ENCODE measurements around the gene RMDN2.

Gene RMDN2

GRCh38 chr2:37881397-37881796, 43.7 kb upstream of the RMDN2 start:
- Histone ChIP-seq H3K9me2 (replicated peaks; ENCODE audit: insufficient read depth, low read length) (no peaks in the 10 kb centered on the region), H3K4me1 (ENCODE audit: low read length) (no peaks in the 10 kb centered on the region), H2AFZ (ENCODE audit: low read length) (no peak overlapping the region), H3K27me3 (replicated peaks; ENCODE audit: insufficient read depth, low read length) (0 out of 2 replicates have a peak, but pooled peaks cover 2% of the 10 kb centered on the region), H3K9me3 (replicated peaks; ENCODE audit: insufficient read depth, low read length) (no peaks in the 10 kb centered on the region), H4K20me1 (ENCODE audit: insufficient read depth, low read length) (no peaks in the 10 kb centered on the region), H3K27ac (ENCODE audit: low read length) (no peak overlapping the region), H3K4me3 (ENCODE audit: low read length) (no peak overlapping the region), H3F3A (ENCODE audit: insufficient read depth, low read length) (no peaks in the 10 kb centered on the region), H3K36me3 (replicated peaks; ENCODE audit: insufficient read depth, low read length) (no peaks in the 10 kb centered on the region), H3K9ac (ENCODE audit: low read length) (no peak overlapping the region), H3K4me2 (ENCODE audit: low read depth, low read length) (no peak overlapping the region), H3K79me2 (ENCODE audit: low read length) (no peaks in the 10 kb centered on the region)
- TF ChIP-seq EZH2phosphoT487 (IDR thresholded peaks at IDR 0.05; ENCODE audit: low read length) = no peak
- TF ChIP-seq EZH2 (optimal IDR thresholded peaks at IDR 0.05; ENCODE audit: low read depth, low read length) = no peak
- TF ChIP-seq CTCF (IDR thresholded peaks at IDR 0.05; ENCODE audit: low read length) = no peak
- DNase-seq = no peak

- TF ChIP-seq CTCF (IDR thresholded peaks at IDR 0.05; ENCODE audit: low read length) (no peak), EZH2 (optimal IDR thresholded peaks at IDR 0.05; ENCODE audit: low read depth, low read length) (no peak), EZH2phosphoT487 (IDR thresholded peaks at IDR 0.05; ENCODE audit: low read length) (no peak)
- Histone ChIP-seq H3K4me2 (ENCODE audit: low read depth, low read length) (no peak overlapping the region), H3K9ac (ENCODE audit: low read length) (no peak overlapping the region), H2AFZ (ENCODE audit: low read length) (no peak overlapping the region), H4K20me1 (ENCODE audit: insufficient read depth, low read length) (no peaks in the 10 kb centered on the region), H3K4me1 (ENCODE audit: low read length) (no peaks in the 10 kb centered on the region), H3F3A (ENCODE audit: insufficient read depth, low read length) (no peaks in the 10 kb centered on the region), H3K9me3 (replicated peaks; ENCODE audit: insufficient read depth, low read length) (no peaks in the 10 kb centered on the region), H3K27ac (ENCODE audit: low read length) (no peak overlapping the region), H3K79me2 (ENCODE audit: low read length) (no peaks in the 10 kb centered on the region), H3K9me2 (replicated peaks; ENCODE audit: insufficient read depth, low read length) (no peaks in the 10 kb centered on the region), H3K27me3 (replicated peaks; ENCODE audit: insufficient read depth, low read length) (no peaks in the 10 kb centered on the region), H3K4me3 (ENCODE audit: low read length) (no peak overlapping the region), H3K36me3 (replicated peaks; ENCODE audit: insufficient read depth, low read length) (no peaks in the 10 kb centered on the region)
- no peak for DNase-seq
Observed at GRCh38 chr2:37882036-37882435, 43.1 kb upstream of the RMDN2 start.

- Histone ChIP-seq H3K27me3 (replicated peaks; ENCODE audit: insufficient read depth, low read length) (no peaks in the 10 kb centered on the region), H3K4me2 (ENCODE audit: low read depth, low read length) (no peak overlapping the region), H3K9me2 (replicated peaks; ENCODE audit: insufficient read depth, low read length) (no peaks in the 10 kb centered on the region), H3K4me3 (ENCODE audit: low read length) (no peak overlapping the region), H2AFZ (ENCODE audit: low read length) (no peak overlapping the region), H3K9me3 (replicated peaks; ENCODE audit: insufficient read depth, low read length) (no peaks in the 10 kb centered on the region), H3K36me3 (replicated peaks; ENCODE audit: insufficient read depth, low read length) (no peaks in the 10 kb centered on the region), H3F3A (ENCODE audit: insufficient read depth, low read length) (no peaks in the 10 kb centered on the region), H4K20me1 (ENCODE audit: insufficient read depth, low read length) (no peaks in the 10 kb centered on the region), H3K9ac (ENCODE audit: low read length) (no peak overlapping the region), H3K79me2 (ENCODE audit: low read length) (no peaks in the 10 kb centered on the region), H3K27ac (ENCODE audit: low read length) (no peak overlapping the region), H3K4me1 (ENCODE audit: low read length) (no peaks in the 10 kb centered on the region)
- TF ChIP-seq EZH2phosphoT487 (IDR thresholded peaks at IDR 0.05; ENCODE audit: low read length) (no peak), EZH2 (optimal IDR thresholded peaks at IDR 0.05; ENCODE audit: low read depth, low read length) (no peak), CTCF (IDR thresholded peaks at IDR 0.05; ENCODE audit: low read length) (no peak)
- no peak for DNase-seq
Observed at GRCh38 chr2:37883518-37883917, 41.6 kb upstream of the RMDN2 start.
